ENCODE data around the gene WFDC2.
"Not testable (repeated sequence)": the region's sequence is repeated elsewhere in the genome, so short reads cannot be mapped to it uniquely, and the experiment has no call there.

The WFDC2 gene

DNA sequence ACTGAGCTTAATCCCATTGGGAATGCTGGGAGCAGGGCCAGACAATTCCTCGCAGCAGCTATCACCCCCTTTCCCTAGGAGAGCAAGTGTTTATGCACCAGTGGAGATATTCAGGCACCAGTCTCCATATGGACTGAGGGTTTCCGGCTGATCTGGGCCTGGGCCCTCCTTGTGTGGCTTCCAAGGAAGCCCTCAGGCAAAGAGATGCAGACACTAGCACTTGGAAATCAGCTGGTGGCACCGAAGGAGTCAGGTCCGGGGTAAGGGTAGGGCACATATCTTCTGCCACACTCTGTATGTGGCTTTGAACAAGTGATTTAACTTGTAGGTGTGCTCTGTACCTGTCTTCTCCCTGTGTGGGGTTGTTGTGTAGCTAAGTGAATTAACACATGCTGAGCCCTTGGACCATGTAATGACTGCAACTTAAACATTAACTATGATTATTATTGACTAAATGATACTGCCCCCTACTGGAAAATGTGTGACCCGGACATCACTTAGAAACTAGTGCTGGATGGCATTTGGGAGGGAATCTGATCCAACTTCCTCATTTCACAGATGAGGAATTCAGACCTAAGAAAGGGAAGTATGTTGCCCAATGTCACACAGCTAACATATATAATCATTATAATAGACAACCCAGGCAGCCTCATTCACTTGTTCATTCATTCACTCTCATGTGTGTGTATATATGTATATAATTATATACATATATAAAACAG, 19.3 kb upstream of the WFDC2 start:
- no peak for DNase-seq (ENCODE audit: low read depth in 2 of 3, low spot score in 2 of 3)

DNA sequence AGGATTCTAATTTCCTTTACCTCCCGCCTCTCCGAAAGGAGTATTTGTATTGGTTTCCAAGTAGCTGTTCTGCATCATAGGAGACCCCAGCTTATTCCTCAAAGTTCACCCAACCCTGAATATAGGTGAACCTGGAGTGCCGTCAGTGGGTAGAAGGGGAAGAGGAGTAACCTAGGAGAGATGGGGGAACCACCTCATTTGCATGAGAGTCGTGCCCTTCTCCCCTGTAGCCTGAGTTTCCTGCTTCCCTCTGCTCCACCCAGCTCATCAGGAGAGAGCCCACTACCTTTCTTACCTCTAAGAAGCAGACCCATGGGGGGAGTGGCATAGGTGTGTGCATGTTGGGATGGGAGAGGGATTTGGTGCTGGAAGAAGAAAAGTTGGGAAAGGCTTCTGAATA, 17.3 kb upstream of the WFDC2 start:
- no peak for DNase-seq (ENCODE audit: low read depth in 2 of 3, low spot score in 2 of 3)

DNA sequence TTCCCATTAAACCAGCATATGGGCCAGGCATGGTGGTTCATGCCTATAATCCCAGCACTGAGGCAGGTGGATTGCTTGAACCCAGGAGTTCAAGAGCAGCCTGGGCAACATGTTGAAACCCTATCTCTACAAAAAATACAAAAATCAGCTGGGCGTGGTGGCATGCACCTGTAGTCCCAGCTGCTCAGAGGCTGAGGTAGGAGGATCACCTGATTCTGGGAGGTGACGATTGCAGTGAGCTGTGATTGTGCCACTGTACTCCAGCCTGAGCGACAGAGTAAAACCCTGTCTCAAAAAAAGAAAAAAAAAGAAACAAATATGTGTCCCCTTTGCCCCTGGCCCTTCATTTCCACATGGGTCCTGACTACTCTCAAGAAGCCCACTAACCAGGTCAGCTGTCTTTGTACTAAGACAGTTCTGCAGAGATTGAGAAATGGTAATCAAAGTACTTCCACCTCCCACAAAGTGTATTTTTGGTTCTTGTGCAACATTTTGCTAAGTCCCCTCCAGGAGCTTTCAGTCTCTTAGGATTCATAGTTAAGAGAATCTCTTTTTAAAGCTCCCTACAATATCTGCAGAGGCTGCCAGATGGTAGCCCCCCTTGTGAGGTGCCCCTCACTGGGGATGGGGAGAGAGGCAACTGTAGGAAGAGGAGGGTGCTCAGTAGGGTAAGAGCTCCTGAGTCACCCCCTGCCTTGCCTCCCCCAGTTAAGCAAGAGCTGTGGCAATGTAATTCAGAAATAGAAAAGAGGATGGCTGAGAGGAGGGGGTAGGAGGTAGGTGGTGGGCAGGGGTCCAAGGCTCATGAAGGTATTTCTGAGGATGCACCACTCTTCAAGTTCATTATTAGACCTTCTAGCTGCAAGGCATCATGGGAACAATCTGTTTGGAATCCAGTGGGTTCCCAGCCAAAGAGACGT, 16.5 kb upstream of the WFDC2 start:
- DNase-seq (ENCODE audit: low read depth in 2 of 3, low spot score in 2 of 3) = no peak

DNA sequence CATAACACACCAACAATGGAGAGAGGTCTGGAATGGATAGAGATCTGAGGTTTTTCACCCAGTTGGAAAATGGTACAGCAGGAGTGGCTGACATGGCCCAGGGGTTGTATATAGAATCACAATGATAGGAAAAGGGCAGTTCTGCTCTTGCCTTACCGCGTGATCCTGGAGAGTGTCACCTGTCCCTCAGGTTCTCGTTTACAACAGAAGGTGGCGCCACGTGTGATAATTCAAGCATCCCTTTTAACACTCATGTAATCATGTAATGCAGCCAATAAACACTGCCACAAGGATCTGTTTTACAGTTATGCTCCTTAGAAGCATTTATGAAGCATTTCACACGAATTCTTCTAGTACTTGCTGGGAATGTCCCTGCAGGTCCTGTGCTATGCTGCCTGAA, 12.9 kb upstream of the WFDC2 start:
- no peak for DNase-seq (ENCODE audit: low read depth in 2 of 3, low spot score in 2 of 3)

DNA sequence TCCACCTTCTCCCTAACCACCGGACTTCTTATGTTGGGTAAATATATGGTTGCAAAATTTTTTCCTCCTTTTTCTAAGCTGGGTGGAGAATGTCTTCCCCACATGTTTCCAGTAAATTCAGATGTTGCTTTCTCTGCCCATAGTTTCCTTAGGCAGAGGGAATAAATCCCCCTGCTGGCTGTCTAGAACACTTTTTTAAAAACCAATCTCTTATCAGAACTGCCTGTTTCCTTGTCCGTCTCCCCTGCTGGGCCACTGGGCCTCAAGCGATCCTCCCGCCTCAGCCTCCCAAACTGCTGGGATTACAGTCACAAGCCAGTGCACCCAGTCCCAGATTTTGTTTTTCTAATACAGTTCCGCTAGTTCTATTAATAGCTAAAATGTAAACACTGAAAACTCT, 9.9 kb upstream of the WFDC2 start:
- DNase-seq (ENCODE audit: low read depth in 2 of 3, low spot score in 2 of 3) = no peak

DNA sequence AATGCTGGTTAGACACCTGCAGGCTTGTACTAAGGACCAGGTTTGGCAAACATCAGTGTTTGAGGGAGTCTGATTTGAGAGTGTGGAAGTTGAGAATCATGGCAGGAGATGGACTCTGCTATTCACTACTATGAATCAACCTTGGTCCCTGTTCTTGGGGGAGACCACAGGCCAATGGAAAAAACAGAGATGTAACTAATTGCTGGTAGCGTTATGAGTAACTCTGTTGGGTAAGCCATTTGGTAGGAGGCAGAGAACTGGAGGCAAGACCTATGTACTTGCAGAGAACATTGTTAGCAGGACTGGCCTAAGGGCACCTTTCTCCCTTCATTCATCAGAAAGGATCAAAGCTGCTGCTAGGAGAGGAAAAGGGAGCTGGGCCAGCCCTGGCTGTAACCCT, 8.3 kb upstream of the WFDC2 start:
- no peak for DNase-seq (ENCODE audit: low read depth in 2 of 3, low spot score in 2 of 3)

DNA sequence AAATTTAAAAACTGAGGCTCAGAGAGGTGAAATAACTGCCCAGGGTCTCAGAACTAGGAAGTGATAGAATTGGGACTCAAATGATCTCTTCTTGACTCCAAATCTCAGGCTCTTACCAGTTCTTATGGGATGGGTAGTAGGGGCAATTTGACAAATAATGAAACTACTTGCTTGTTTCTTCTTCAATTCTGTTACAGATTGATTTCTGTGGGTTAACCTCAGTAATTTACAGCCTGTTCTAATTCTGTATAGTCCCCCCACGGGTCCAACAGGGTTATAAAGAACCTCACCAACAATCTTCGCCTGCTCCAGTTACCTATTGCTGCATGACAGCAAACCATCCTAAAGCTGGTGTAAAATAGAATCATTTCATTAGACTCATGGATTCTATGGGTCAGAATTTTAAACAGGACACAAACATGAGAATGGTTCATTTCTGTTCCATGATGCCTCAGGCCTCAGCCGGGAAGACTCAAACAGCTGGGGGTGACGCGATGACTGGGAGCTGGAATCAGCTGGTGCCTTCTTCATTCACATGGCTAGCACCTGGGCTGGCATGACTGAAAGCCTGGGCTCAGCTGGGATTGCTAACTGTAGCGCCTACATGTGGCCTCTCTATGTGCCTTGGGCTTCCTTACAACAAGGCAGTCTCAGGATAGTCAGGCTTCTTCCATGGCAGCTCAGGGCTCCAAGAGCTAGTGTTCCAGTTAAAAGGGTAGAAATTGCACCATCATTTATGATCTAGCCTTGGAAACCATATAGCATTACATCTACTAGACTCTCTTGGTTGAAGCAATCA, 6.6 kb upstream of the WFDC2 start:
- DNase-seq (ENCODE audit: low read depth in 2 of 3, low spot score in 2 of 3) = no peak

DNA sequence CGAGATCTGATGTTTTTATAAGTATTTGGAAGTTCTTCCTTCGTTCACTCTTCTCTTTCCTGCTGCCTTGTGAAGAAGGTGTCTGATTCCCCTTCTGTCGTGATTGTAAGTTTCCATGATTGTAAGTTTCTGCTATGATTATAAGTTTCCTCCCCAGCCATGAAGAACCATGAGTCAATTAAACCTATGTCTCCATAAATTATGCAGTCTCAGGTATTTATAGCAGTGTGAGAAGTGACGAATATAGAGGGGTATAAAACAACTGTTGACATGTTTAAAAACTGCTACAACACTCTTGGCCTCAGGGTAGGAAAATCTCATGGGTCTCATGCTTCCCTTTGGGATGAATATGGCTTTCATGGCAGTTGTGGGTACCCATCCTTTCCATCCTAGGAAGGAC, 5.8 kb upstream of the WFDC2 start:
- DNase-seq (ENCODE audit: low read depth in 2 of 3, low spot score in 2 of 3) = no peak

DNA sequence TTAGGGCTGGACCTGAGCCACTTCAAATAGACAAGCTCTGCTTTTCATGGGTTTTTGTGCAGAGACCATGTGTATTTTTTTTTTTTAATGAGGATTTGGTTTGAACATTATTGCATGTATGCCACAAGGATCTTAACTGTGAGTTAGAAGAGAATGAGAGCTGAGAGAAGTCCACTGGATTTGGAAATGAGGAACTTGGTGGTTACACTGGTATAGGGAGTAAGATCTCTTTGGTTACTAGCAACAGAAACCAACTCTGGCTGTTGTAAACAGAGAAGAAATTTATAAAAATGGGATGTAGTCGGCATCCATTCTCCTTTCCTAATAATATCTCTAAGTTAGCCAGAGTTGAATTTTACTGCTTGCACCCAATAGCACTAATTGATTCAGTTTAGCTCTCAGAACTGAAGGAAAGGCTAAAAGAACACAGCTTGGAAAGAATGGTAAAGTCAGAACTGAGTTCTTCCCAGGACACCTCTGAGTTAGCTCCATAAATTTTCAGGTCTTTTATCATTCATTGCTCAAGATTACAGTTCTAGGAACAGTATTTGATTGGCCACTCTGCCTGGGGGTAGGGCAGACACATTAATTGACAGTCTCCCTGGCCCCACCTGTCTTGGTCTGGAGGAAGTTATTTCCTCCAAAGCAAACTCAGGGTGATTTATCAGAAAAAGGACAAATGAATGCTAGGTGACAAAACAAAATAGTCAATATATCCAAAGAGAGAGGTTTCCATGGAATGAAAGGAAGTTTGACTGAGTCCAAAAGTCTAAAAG, 3.9 kb upstream of the WFDC2 start:
- no peak for DNase-seq (ENCODE audit: low read depth in 2 of 3, low spot score in 2 of 3)

DNA sequence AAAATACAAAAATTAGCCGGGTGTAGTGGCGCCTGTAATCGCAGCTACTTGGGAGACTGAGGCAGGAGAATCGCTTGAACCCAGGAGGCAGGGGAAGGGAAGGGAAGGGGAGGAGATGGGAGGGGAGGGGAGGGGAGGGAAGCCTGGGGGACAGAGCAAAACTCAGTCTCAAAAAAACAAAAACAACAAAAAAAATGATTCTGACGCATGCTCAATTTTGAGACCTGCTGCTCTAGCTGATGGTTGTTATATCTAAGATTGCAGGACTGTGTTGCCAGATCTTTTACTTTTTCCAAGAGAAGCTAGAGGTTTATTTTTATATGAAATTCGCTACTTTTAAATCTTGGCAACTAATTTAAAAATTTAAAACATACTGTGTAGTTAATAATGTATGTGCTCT, 2.4 kb upstream of the WFDC2 start:
- DNase-seq (ENCODE audit: low read depth in 2 of 3, low spot score in 2 of 3) = no peak

DNA sequence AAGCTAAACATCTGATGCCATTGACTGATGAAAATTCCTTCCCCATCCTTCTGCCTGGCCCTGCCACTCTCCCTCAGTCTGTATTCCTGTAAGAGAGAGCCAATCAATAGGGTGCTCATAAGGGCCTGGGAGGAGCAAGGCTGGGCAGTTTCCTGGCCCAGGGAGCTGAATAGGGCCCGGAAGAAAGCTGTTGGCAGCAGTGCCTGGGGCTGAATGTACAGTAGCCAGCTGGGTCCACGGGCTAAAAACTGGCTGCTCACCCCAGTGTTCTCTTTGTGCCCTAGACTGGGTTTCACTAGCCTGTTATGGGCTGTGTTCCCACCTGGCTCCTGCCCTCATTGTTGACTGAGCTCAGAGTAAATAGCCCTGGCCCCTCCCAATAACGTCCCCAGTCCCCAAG, 1.7 kb upstream of the WFDC2 start:
- no peak for DNase-seq (ENCODE audit: low read depth in 2 of 3, low spot score in 2 of 3)

DNA sequence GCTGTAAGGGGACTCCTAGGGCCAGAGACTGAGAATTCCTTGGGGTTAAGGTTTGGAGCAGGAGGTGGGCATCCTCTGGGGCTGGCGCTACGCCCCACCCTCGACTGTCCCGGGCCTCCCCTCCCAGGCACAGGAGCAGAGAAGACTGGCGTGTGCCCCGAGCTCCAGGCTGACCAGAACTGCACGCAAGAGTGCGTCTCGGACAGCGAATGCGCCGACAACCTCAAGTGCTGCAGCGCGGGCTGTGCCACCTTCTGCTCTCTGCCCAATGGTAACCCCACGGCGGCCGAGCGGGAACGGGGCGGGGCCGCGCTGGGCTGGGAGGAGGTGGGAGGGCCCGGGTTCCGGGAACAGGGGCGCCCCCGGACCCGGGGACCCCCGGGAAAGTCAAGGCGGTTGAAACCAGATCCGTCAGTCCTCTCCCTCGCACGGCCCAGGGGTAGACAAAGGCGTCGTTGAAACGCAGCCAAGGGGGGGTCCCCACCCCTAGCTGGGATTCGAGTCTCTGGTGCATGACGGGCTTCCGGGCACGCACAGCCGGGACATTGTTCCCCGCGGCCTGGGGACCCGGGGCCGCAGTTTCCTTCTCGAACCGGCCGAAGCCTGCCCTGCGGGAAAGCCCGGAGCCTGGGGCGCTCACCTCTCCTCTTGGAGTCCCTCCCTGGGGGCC, 844 bp downstream of the WFDC2 start:
- peak in 1 of 3 experiments; percentile 30 for DNase-seq (ENCODE audit: low read depth in 2 of 3, low spot score in 2 of 3)

DNA sequence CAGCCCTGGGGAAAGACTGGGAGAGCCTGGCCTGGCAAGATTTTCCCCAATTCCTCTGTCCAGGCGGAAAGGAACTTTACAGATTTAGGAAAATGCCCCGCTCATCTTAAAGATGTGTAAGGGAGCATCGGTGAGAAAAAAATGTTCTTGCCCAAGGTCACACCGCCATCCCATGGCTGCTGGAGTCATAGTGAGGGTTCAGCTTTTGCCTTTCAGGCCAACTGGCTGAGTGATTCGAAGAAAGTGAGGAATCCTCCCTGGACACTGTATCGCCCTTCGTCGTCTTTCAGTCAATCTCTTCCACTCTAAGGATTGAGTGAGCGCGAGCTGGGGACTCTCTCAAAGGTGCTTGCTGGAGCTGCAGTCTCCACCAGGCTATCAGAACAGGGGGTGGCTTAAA, 1.4 kb downstream of the WFDC2 start:
- no peak for DNase-seq (ENCODE audit: low read depth in 2 of 3, low spot score in 2 of 3)

DNA sequence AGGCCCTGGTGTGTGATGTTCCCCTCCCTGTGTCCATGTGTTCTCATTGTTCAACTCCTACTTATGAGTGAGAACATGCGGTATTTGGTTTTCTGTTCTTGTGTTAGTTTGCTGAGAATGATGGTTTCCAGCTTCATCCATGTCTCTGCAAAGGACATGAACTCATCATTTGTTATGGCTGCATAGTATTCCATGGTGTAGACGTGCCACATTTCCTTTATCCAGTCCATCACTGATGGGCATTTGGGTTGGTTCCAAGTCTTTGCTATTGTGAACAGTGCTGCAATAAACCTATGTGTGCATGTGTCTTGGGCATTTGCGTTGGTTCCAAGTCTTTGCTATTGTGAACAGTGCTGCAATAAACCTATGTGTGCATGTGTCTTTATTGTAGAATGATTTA, 2.7 kb downstream of the WFDC2 start:
- not testable (repeated sequence) for DNase-seq (ENCODE audit: low read depth in 2 of 3, low spot score in 2 of 3)

DNA sequence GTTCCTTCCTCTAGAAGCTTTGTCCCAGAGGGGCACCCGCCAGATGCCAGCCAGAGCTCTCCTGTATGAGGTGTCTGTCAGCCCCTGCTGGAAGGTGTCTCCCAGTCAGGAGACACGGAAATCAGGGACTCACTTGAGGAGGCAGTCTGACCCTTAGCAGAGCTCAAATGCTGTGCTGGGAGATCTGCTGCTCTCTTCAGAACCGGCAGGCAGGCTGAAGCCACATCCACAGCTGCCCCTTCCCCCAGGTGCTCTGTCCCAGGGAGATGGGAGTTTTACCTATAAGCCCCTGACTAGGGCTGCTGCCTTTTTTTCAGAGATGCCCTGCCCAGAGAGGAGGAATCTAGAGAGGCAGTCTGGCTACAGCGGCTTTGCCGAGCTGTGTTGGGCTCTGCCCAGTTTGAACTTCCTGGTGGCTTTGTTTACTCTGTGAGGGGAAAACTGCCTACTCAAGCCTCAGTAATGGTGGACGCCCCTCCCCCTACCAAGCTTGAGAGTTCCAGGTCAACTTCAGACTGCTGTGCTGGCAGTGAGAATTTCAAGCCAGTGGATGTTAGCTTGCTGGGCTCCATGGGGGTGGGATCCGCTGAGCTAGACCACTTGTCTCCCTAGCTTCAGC, 8.1 kb downstream of the WFDC2 start:
- DNase-seq (ENCODE audit: low read depth in 2 of 3, low spot score in 2 of 3) = not testable (repeated sequence)

DNA sequence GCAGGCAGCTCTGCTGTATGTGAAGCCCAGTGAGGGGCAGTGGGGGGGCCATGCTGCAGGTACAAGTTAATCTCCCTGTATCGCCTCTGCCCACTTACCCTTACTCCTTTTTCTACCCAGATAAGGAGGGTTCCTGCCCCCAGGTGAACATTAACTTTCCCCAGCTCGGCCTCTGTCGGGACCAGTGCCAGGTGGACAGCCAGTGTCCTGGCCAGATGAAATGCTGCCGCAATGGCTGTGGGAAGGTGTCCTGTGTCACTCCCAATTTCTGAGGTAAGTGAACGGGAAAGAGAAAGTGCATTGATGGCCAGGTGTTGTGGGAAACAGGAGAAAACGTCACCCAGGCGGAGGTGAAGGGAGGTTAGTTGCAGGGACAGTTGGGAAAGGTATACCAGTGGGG, 10.3 kb downstream of the WFDC2 start:
- DNase-seq (ENCODE audit: low read depth in 2 of 3, low spot score in 2 of 3) = no peak

DNA sequence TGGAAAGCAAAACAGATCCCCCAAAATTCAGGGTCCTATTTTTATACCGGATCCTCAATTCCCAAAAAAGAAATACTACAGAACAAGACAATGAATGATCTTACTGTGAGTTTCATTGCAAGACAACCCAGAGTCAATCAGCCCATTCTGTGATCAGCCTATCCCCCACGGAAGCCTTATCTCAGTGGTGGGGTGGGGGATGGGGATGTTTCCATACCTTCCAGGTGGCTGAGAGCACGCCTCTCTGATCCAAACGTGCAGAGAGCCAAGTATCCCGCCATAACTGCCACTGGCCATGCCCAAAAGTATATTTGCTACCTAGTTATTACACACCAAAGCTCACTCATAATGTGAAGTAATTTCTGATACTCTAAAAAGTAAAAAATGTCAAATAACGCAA, 15.1 kb downstream of the WFDC2 start:
- no peak for DNase-seq (ENCODE audit: low read depth in 2 of 3, low spot score in 2 of 3)

DNA sequence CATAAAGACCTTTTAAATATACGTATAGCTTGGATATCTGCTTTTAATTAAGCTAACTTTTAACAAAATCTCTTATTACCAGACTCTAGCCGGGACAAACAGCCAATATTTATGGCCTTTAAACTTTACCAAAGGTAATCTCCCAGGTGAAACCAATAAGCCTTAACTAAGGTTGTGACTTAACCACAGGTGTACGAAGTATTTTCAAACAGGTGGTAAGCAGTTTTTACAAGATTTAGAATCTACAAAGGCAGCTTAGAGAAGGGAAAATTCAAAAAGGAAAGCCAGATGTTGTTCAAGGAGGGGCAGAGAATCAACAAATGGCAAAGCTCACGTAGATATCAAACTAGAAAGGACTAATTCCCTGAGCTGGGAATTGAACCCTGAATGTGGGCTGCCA, 15.8 kb downstream of the WFDC2 start:
- no peak for DNase-seq (ENCODE audit: low read depth in 2 of 3, low spot score in 2 of 3)

DNA sequence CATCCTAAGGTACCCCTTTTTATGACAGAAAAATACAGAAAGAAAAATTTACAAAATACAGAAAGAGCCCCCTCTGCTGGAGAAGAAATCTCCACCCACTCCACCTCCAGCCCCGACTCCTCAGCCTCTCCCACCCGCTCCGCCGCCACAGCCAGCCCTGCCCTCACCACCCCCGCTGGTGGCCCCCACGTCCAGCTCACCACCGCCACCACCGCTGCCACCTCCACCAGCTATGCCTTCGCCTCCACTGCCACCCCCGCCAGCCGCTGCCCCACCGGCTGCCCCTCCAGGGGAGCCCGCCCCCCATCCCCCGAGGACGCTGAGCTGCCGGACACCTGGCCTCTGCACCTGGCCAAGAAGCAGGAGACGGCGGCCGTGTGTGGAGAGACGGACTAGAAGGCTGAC, 17.7 kb downstream of the WFDC2 start:
- DNase-seq (ENCODE audit: low read depth in 2 of 3, low spot score in 2 of 3) = no peak

DNA sequence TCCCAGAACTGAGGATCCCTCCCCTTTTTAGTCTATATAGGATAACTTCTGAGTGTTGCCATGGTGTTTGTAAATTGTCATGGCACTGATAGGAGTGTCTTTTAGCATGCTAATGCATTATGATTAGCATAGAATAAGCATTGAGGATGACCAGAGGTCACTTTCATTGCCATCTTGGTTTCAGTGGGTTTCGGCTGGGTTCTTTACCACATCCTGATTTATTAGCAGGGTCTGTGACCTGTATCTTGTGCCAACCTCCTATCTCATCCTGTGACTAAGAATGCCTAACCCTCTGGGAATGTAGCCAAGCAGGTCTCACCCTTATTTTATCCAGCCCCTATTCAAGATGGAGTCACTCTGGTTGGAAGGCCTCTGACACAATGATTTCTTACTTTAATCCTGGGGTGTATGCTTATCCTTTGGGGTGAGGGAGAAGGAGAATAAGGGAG, 19.6 kb downstream of the WFDC2 start:
- no peak for DNase-seq (ENCODE audit: low read depth in 2 of 3, low spot score in 2 of 3)

Data from activated CD8-positive, alpha-beta memory T cell treated with anti-CD3 and anti-CD28 coated beads for 48 hours (primary cell).